ENCODE measurements around the gene DYRK3.
A peak's percentile ranks its signal among the peaks of the same experiment; 100 is the strongest.

DYRK3 gene

GRCh38 chr1:206690516-206690915 lies 55.2 kb downstream of the DYRK3 start:
- no peak for DNase-seq (ENCODE audit: low read depth)

GRCh38 chr1:206691604-206692003 lies 56.3 kb downstream of the DYRK3 start:
- TF ChIP-seq MYC (IDR thresholded peaks at IDR 0.05; ENCODE audit: low read depth, low read length) (no peak), MAX (IDR thresholded peaks at IDR 0.05; ENCODE audit: low read depth, low read length) (no peak), POLR2A (IDR thresholded peaks at IDR 0.05; ENCODE audit: extremely low read depth, insufficient read length) (no peak), CTCF (IDR thresholded peaks at IDR 0.05; ENCODE audit: low read depth, low read length) (no peak)
- no peak for DNase-seq (ENCODE audit: low read depth)
- no peak overlapping the region for H3K4me3 ChIP-seq (ENCODE audit: low read depth, low read length)

More at GRCh38 chr1:206690516-206690915, 55.2 kb downstream of the DYRK3 start:
- H3K4me3 ChIP-seq (ENCODE audit: low read depth, low read length), result no peak overlapping the region
- TF ChIP-seq MAX (IDR thresholded peaks at IDR 0.05; ENCODE audit: low read depth, low read length) (no peak), MYC (IDR thresholded peaks at IDR 0.05; ENCODE audit: low read depth, low read length) (no peak), POLR2A (IDR thresholded peaks at IDR 0.05; ENCODE audit: extremely low read depth, insufficient read length) (no peak), CTCF (IDR thresholded peaks at IDR 0.05; ENCODE audit: low read depth, low read length) (no peak)

- DNase-seq (ENCODE audit: low read depth), result no peak
- no peak for TF ChIP-seq MAX (IDR thresholded peaks at IDR 0.05; ENCODE audit: low read depth, low read length)
- no peak for TF ChIP-seq CTCF (IDR thresholded peaks at IDR 0.05; ENCODE audit: low read depth, low read length)
- no peak for TF ChIP-seq POLR2A (IDR thresholded peaks at IDR 0.05; ENCODE audit: extremely low read depth, insufficient read length)
- no peak for TF ChIP-seq MYC (IDR thresholded peaks at IDR 0.05; ENCODE audit: low read depth, low read length)
- no peak overlapping the region for H3K4me3 ChIP-seq (ENCODE audit: low read depth, low read length)
These were observed 57.7 kb downstream of the DYRK3 start for GRCh38 chr1:206693029-206693428.

- no peak for DNase-seq (ENCODE audit: low read depth)
- H3K4me3 ChIP-seq (ENCODE audit: low read depth, low read length), result no peak overlapping the region
- TF ChIP-seq MAX (IDR thresholded peaks at IDR 0.05; ENCODE audit: low read depth, low read length) (no peak), MYC (IDR thresholded peaks at IDR 0.05; ENCODE audit: low read depth, low read length) (no peak), POLR2A (IDR thresholded peaks at IDR 0.05; ENCODE audit: extremely low read depth, insufficient read length) (no peak), CTCF (IDR thresholded peaks at IDR 0.05; ENCODE audit: low read depth, low read length) (no peak)
These were observed 58.3 kb downstream of the DYRK3 start for GRCh38 chr1:206693592-206693991.

GRCh38 chr1:206694171-206695124 lies 59.1 kb downstream of the DYRK3 start:
- no peak overlapping the region for H3K4me3 ChIP-seq (ENCODE audit: low read depth, low read length)
- peak; percentile 66 for DNase-seq (ENCODE audit: low read depth)
- TF ChIP-seq POLR2A (IDR thresholded peaks at IDR 0.05; ENCODE audit: extremely low read depth, insufficient read length) (no peak), MYC (IDR thresholded peaks at IDR 0.05; ENCODE audit: low read depth, low read length) (peak; percentile 56), CTCF (IDR thresholded peaks at IDR 0.05; ENCODE audit: low read depth, low read length) (no peak), MAX (IDR thresholded peaks at IDR 0.05; ENCODE audit: low read depth, low read length) (peak; percentile 55)

Measured in NB4 (cell line).